SIG-M5 treated with dmso at 0.1 percent for 504 hours (cell line): ENCODE data around the gene SQSTM1.
"Not testable (repeated sequence)": the region's sequence is repeated elsewhere in the genome, so short reads cannot be mapped to it uniquely, and the experiment has no call there.

Experiments used
- DNase-seq: peaks from one replicate; lab custom pipeline; 2025; ENCODE audit not compliant: unreplicated experiment; lab: John Stamatoyannopoulos, UW

Gene SQSTM1

DNA sequence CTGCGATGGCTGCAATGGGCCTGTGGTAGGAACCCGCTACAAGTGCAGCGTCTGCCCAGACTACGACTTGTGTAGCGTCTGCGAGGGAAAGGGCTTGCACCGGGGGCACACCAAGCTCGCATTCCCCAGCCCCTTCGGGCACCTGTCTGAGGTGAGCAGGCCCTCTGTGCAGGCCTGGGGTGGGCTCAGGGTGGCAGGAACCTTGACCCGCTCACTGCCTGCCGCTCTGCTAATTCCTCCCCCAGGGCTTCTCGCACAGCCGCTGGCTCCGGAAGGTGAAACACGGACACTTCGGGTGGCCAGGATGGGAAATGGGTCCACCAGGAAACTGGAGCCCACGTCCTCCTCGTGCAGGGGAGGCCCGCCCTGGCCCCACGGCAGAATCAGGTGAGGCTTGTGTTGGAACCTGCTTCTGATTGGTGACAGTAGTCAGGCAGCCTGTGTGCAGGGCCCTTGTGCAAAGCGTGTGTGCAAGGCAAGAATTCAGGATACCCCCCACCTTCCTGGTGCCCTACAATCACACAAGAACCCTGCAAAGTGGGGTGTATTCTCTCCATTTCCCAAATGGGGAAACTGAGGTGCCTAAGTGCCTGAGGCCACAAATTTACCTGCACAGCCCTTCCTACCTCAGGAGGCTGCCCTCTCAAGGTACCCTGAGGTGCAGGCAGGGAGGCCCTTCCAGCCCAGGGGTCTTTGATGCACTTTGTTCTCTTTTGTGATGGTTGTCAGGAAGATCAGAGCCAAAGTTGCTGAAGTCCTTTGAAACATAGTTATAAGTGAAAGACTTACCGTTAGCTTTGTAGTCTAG lies 3.4 kb downstream of the SQSTM1 start:
- no peak for DNase-seq

DNA sequence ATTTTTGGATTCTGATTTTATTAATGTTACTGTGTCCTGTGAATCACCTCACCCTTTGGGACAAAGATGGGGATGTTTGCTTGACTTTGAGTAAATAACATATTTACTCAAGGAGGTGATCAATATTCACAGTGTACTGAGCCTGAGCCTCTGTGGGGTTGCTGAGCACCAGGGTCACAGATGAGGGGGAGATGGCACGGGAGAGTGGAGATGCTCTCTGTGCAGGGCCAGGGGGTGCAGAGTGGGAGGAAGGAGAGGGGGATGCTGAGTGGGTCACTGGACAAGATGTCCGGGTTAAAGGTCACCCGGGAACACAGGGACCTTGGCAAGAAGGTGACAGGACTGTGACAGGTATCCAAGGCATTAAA lies 4.0 kb downstream of the SQSTM1 start:
- no peak for DNase-seq

- no peak for DNase-seq
These were observed 5.0 kb downstream of the SQSTM1 start for GRCh38 chr5:179825655-179826182.

DNA sequence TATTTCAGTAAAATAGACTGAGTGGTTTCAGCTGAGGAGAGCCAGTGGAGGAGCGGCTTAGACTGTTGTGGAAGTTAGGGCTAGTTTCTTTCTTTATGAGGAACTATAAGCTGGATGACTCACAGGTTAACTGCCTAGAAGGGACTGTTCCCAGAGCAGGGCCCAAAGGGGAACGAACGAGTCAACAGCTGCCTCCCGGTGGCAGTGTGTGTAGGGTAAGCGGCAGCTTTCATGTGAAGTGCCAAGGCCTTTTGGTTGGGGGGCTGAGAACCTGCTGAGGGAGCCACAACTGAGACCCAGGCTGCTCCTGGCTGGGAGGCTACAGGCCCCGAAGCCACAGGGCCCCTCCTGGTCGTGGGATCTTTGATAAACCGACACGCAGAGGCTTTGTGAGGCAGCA lies 7.0 kb downstream of the SQSTM1 start:
- DNase-seq = peak; percentile 97

DNA sequence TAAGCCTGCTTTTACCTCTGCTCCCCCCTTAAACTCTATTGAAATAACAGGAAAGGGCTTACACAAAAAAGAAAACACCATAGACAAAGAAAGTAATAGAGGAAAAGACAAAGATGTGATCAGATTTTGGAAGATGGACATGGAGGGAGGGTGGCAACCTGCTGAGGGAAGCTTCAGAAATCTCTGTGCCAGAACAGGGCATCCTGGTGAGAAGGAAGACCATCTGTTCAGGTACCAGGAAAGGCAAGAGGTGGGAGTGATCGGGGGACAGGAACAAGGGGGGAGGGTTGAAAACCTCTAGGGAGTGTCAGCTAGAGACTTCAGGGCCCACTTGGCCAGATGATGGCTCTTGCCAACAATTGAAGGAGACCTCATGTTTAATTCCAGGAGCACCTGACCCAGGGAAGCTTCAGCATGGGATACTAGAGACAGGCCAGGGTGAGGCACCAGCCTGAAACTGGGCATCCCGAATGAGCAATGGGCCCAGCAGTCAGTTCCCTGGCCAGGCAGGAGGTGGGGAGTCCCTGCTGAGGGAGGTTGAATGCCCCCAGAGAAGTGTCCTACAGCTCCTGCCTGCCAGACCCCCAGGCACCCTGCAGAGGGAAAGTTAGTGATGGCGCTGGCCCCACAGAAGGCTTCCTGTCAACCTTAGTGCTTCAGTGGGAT lies 8.2 kb downstream of the SQSTM1 start:
- no peak for DNase-seq

DNA sequence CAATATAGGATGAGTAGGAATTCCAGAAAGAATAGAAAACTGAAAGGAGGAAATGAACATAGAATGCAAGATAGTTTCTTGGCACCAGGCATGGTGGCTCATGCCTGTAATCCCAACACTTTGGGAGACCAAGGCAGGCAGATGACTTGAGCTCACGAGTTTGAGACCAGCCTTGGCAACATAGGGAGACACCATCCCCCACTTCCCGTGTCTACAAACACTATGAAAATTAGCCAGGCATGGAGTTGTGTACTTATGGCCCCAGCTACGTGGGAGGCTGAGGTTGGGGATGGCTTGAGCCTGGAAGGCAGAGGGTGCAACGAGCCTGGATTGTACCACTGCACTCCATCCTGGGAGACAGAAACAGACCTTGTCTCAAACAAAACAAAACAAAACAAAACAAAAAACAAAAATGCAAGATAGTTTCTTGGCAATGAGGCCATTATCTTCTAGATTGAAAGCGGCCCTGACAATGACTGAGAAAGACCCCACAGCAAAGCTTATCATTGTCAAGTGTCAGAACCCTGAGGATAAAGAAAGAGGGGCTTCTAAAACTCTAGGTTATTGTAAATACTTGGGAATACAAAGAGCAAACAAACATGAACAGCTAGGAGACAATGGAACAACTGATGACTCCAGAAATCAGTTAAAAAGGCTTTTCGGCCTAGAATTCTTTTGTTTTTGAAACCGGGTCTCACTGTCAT lies 9.2 kb downstream of the SQSTM1 start:
- no peak for DNase-seq

DNA sequence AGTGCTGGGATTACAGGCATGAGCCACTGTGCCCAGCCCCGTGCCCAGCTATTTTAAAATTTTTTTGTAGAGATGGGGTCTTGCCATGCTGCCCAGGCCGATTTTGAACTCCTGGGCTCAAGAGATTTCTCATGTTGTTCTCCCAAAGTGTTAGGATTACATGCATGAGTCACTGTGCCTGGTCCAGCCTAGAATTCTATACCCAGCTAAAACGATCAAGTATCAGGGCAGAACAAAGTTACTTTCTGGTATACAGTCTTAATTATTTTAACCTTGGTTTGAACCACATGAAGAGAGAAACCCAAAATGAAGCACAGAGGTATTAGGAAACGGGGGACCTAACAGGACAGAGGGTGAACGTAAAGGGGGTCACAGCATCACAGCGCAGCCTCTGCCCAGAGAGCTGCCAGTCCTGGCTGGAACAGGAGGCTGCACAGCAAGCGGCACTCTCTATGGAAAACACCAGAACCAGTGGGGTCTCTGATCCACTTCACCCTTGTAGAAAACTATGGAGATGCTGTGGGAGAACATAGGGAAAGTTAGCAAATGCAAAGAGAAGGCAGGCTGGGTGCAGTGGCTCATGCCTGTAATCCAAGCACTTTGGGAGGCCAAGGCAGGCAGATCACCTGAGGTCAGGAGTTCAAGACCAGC lies 10.2 kb downstream of the SQSTM1 start:
- no peak for DNase-seq

- DNase-seq = no peak
These were observed 11.5 kb downstream of the SQSTM1 start for GRCh38 chr5:179832039-179832745.

DNA sequence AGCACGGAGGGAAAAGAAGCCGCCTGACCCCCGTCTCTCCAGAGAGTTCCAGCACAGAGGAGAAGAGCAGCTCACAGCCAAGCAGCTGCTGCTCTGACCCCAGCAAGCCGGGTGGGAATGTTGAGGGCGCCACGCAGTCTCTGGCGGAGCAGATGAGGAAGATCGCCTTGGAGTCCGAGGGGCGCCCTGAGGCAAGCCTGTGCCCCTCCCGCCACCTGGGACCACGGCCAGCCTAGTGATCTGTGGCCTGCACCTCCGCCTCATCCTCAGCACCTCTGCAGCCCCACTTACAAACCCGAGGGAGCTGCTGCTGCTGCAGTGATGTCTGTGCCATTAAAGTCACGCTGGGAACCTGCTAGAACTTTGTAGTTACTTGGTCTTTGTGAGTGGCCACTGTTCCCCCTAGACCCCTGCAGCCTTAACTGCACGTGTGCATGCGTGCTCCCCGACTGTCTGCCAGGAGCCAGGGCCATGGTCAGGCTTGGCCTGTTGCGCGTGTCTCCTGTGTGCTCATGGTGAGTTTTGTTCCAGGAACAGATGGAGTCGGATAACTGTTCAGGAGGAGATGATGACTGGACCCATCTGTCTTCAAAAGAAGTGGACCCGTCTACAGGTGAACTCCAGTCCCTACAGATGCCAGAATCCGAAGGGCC lies 12.5 kb downstream of the SQSTM1 start:
- DNase-seq = no peak

- no peak for DNase-seq
These were observed 13.0 kb downstream of the SQSTM1 start for GRCh38 chr5:179833709-179834070.

- DNase-seq = no peak
These were observed 13.4 kb downstream of the SQSTM1 start for GRCh38 chr5:179834120-179834519.

DNA sequence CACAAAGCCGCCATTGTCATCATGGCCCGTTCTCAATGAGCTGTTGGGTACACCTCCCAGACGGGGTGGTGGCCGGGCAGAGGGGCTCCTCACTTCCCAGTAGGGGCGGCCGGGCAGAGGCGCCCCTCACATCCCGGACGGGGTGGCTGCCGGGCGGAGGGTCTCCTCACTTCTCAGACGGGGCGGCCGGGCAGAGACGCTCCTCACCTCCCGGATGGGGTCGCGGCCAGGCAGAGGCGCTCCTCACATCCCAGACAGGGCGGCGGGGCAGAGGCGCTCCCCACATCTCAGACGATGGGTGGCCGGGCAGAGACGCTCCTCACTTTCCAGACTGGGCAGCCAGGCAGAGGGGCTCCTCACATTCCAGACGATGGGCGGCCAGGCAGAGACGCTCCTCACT lies 14.2 kb downstream of the SQSTM1 start:
- not testable (repeated sequence) for DNase-seq

DNA sequence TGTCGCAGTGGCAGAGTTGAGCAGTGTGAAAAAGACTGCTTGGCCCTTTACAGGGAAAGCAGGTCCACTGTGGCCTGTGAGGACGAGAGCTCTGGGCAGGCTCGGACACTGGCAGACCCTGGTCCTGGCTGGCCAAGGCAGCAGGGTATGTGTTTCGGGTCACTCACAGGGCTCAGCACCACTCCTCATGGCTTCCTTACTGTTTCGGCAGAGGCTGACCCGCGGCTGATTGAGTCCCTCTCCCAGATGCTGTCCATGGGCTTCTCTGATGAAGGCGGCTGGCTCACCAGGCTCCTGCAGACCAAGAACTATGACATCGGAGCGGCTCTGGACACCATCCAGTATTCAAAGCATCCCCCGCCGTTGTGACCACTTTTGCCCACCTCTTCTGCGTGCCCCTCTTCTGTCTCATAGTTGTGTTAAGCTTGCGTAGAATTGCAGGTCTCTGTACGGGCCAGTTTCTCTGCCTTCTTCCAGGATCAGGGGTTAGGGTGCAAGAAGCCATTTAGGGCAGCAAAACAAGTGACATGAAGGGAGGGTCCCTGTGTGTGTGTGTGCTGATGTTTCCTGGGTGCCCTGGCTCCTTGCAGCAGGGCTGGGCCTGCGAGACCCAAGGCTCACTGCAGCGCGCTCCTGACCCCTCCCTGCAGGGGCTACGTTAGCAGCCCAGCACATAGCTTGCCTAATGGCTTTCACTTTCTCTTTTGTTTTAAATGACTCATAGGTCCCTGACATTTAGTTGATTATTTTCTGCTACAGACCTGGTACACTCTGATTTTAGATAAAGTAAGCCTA lies 15.7 kb downstream of the SQSTM1 start:
- DNase-seq = no peak

DNA sequence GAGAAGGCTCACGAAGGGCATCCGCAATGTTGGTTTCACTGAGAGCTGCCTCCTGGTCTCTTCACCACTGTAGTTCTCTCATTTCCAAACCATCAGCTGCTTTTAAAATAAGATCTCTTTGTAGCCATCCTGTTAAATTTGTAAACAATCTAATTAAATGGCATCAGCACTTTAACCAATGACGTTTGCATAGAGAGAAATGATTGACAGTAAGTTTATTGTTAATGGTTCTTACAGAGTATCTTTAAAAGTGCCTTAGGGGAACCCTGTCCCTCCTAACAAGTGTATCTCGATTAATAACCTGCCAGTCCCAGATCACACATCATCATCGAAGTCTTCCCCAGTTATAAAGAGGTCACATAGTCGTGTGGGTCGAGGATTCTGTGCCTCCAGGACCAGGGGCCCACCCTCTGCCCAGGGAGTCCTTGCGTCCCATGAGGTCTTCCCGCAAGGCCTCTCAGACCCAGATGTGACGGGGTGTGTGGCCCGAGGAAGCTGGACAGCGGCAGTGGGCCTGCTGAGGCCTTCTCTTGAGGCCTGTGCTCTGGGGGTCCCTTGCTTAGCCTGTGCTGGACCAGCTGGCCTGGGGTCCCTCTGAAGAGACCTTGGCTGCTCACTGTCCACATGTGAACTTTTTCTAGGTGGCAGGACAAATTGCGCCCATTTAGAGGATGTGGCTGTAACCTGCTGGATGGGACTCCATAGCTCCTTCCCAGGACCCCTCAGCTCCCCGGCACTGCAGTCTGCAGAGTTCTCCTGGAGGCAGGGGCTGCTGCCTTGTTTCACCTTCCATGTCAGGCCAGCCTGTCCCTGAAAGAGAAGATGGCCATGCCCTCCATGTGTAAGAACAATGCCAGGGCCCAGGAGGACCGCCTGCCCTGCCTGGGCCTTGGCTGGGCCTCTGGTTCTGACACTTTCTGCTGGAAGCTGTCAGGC lies 16.6 kb downstream of the SQSTM1 start:
- no peak for DNase-seq

DNA sequence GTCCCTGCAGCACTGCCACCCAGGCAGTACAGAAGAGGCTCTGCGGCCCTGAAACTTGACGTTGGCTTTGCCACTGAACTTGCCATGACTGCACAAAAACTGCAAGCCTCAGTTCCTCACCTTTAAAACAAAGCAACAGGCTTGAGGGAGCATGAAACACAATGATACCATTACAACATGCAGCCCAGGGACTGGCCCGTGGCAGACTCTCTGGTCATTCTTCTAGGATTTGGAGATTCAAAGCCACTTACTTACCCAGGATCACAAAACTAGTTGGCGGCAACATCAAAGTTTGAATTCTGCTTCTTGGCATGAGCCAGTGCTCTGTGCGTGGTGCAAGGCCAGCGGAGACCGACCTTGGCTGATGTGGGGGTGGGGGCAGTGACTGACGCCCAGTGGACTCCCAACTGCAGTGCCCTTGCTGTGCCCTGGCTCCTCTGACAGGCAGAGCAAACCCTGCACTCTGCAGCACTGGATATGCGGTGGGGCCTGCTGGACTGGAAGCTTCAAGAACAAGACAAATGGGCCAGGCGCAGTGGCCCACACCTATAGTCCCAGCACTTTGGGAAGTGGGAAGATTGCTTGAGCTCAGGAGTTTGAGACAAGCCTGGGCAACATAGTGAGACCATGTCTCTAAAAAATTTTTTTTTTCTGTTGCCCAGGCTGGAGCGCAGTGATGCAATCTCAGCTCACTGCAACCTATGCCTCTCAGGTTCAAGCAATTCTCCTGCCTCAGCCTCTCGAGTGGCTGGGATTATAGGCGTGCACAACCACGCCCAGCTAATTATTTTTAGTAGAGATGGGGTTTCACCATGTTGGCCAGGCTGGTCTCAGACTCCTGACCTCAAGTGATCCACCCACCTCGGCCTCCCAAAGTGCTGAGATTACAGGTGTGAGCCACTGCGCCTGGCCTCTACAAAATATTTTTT lies 18.9 kb downstream of the SQSTM1 start:
- no peak for DNase-seq

GRCh38 chr5:179840321-179840720 lies 19.6 kb downstream of the SQSTM1 start:
- DNase-seq = no peak

GRCh38 chr5:179840766-179841165 lies 20.1 kb downstream of the SQSTM1 start:
- DNase-seq = no peak
